B cell (primary cell): ENCODE results near the gene AGBL4.

Source experiments
- CTCF ChIP-seq: fragments of 200-600 bp; IDR thresholded peaks from one replicate; pipeline ENCODE4 v1.8.0; 2022; ENCODE audit warnings: antibody characterized with exemption, mild to moderate bottlenecking
- EZH2 ChIP-seq: IDR thresholded peaks from 2 replicates; pipeline ENCODE4 v1.6.1; 2012; ENCODE audit warnings: borderline replicate concordance, low read depth, mild to moderate bottlenecking, moderate library complexity, low read length; ENCODE audit not compliant: insufficient read depth, poor library complexity, severe bottlenecking

GRCh38 chr1:49765034-49765433 lies 258.7 kb downstream of the AGBL4 start:
- TF ChIP-seq EZH2 (no peak), CTCF (no peak)
